GM23338 (cell line): ENCODE data around the gene SUPT6H.

Source experiments
- CREB1 ChIP-seq: fragments of 250-450 bp; sonication (Bioruptor Pico); IDR thresholded peaks from 2 replicates; pipeline ENCODE4 v1.5.0; 2020; ENCODE audit warnings: low read depth, mild to moderate bottlenecking, moderate library complexity
- EZH2 ChIP-seq: fragments of 200-600 bp; sonication (generic); IDR thresholded peaks from one replicate; pipeline ENCODE4 v1.8.0; 2017; ENCODE audit warnings: antibody characterized with exemption, mild to moderate bottlenecking, low read depth; ENCODE audit not compliant: unreplicated experiment
- EZH2phosphoT487 ChIP-seq: fragments of 200-600 bp; sonication (generic); IDR thresholded peaks from one replicate; pipeline ENCODE4 v1.8.1; 2018; ENCODE audit warnings: antibody characterized with exemption; ENCODE audit not compliant: unreplicated experiment
- NANOG ChIP-seq: IDR thresholded peaks from 2 replicates; pipeline ENCODE4 v1.6.1; 2016; ENCODE audit warnings: antibody characterized with exemption, borderline replicate concordance
- POLR2AphosphoS5 ChIP-seq: IDR thresholded peaks from 2 replicates; pipeline ENCODE4 v1.6.1; 2016; ENCODE audit warnings: antibody characterized with exemption, low read depth
- REST ChIP-seq: IDR thresholded peaks from one replicate; pipeline ENCODE4 v1.6.1; 2018; ENCODE audit warnings: antibody characterized with exemption; ENCODE audit not compliant: unreplicated experiment
- STAT1 ChIP-seq: IDR thresholded peaks from one replicate; pipeline ENCODE4 v1.6.1; 2016; ENCODE audit warnings: antibody characterized with exemption; ENCODE audit not compliant: unreplicated experiment
- ZNF114 ChIP-seq: fragments of 250-450 bp; sonication (Bioruptor Pico); IDR thresholded peaks from 2 replicates; pipeline ENCODE4 v1.5.0; 2020; ENCODE audit warnings: mild to moderate bottlenecking, moderate library complexity
- TF ChIP-seq, protein P1 (sequence below), 2 experiments: fragments of 200-600 bp in 1 of 2; sonication (generic) in 1 of 2; conservative IDR thresholded peaks; 2 replicates each; pipeline versions ENCODE4 v1.5.1 to v1.6.1; 2016 to 2017; ENCODE audit warnings: antibody characterized with exemption in 2 of 2, low read depth in 2 of 2, mild to moderate bottlenecking in 2 of 2, moderate library complexity in 1 of 2

DNA sequence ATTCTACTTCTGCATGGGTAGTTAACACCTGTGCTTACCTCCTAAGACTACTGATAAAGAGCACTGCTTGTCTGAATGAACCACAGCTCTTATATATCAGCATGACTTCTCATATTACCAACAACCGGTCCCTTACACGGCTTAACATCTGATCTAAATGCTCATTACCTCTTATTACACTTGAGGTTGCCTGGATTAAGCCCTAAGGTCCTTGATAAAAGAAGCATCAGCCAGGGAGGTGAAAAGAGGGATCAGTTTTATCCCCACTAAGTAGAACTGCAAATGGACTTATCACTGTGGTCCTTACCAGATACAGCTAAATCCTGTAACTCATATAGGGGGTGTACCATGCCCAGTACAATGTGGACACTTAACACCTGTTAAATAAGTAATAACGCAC, 39.8 kb upstream of the SUPT6H start:
- TF ChIP-seq, protein P1, sequence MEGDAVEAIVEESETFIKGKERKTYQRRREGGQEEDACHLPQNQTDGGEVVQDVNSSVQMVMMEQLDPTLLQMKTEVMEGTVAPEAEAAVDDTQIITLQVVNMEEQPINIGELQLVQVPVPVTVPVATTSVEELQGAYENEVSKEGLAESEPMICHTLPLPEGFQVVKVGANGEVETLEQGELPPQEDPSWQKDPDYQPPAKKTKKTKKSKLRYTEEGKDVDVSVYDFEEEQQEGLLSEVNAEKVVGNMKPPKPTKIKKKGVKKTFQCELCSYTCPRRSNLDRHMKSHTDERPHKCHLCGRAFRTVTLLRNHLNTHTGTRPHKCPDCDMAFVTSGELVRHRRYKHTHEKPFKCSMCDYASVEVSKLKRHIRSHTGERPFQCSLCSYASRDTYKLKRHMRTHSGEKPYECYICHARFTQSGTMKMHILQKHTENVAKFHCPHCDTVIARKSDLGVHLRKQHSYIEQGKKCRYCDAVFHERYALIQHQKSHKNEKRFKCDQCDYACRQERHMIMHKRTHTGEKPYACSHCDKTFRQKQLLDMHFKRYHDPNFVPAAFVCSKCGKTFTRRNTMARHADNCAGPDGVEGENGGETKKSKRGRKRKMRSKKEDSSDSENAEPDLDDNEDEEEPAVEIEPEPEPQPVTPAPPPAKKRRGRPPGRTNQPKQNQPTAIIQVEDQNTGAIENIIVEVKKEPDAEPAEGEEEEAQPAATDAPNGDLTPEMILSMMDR (conservative IDR thresholded peaks at IDR 0.05; ENCODE audit: low read depth in 2 of 2): no peak
- TF ChIP-seq EZH2phosphoT487 (no peak), POLR2AphosphoS5 (no peak), EZH2 (no peak), REST (no peak), CREB1 (CRISPR knock-in tag) (no peak), ZNF114 (CRISPR knock-in tag) (no peak), STAT1 (no peak), NANOG (no peak)
